Measurements from ENCODE around the gene ASPSCR1. TPM values are rescaled to one million over a fixed set of nuclear protein-coding genes. Genes with fewer than 3 reads are reported as not detected.
"Not testable (repeated sequence)": the region's sequence is repeated elsewhere in the genome, so short reads cannot be mapped to it uniquely, and the experiment has no call there.

ASPSCR1 gene
- total RNA-seq, 1 donor from 2014 or later = 38.2 TPM

- intact Hi-C loops (cut with micrococcal nuclease) = no loop called here
Measured at GRCh38 chr17:81941484-81942166, 35.8 kb upstream of the ASPSCR1 start.

- intact Hi-C loops (cut with micrococcal nuclease) = no loop called here
Measured at GRCh38 chr17:81942167-81942553, 35.3 kb upstream of the ASPSCR1 start.

- intact Hi-C loops (cut with micrococcal nuclease) = no loop called here
Measured at GRCh38 chr17:81944858-81945257, 32.6 kb upstream of the ASPSCR1 start.

GRCh38 chr17:81947189-81947588 lies 30.2 kb upstream of the ASPSCR1 start, which contains the start of gene MYADML2:
MYADML2 (minus strand) TSS chr17:81947233; CDS start chr17:81941741, 5,492 bp downstream.
- intact Hi-C loops (cut with micrococcal nuclease) = no loop called here

GRCh38 chr17:81948635-81949378 lies 28.6 kb upstream of the ASPSCR1 start:
- intact Hi-C loops (cut with micrococcal nuclease) = no loop called here

- intact Hi-C loops (cut with micrococcal nuclease) = no loop called here
Measured at GRCh38 chr17:81950501-81950900, 26.9 kb upstream of the ASPSCR1 start.

- intact Hi-C loops (cut with micrococcal nuclease) = no loop called here
Measured at GRCh38 chr17:81951785-81952684, 25.4 kb upstream of the ASPSCR1 start.

- intact Hi-C loops (cut with micrococcal nuclease) = no loop called here
Measured at GRCh38 chr17:81952792-81953228, 24.6 kb upstream of the ASPSCR1 start.

GRCh38 chr17:81953443-81953842 lies 24.0 kb upstream of the ASPSCR1 start:
- intact Hi-C loops (cut with micrococcal nuclease) = not testable (repeated sequence)

- intact Hi-C loops (cut with micrococcal nuclease) = no loop called here
Measured at GRCh38 chr17:81954131-81955057, 23.0 kb upstream of the ASPSCR1 start.

- intact Hi-C loops (cut with micrococcal nuclease) = no loop called here
Measured at GRCh38 chr17:81955058-81955681, 22.3 kb upstream of the ASPSCR1 start.

- intact Hi-C loops (cut with micrococcal nuclease) = no loop called here
Measured at GRCh38 chr17:81955756-81956544, 21.5 kb upstream of the ASPSCR1 start.

- intact Hi-C loops (cut with micrococcal nuclease) = no loop called here
Measured at GRCh38 chr17:81956607-81957589, 20.5 kb upstream of the ASPSCR1 start.

- intact Hi-C loops (cut with micrococcal nuclease) = loop anchor here (2.0 kb wide), 1 partner anchor 197 kb away; no protein-coding TSS in a partner anchor
Measured at GRCh38 chr17:81957691-81958432, 19.6 kb upstream of the ASPSCR1 start.

GRCh38 chr17:81958633-81959342 lies 18.6 kb upstream of the ASPSCR1 start:
- intact Hi-C loops (cut with micrococcal nuclease) = loop anchor here (1.0 to 2.0 kb wide), 2 partner anchors 63 to 196 kb away; no protein-coding TSS in a partner anchor

- intact Hi-C loops (cut with micrococcal nuclease) = loop anchor here (1.0 to 2.0 kb wide), 2 partner anchors 62 to 195 kb away; no protein-coding TSS in a partner anchor
Measured at GRCh38 chr17:81959362-81960129, 17.9 kb upstream of the ASPSCR1 start.

All from T-helper 1 cell treated with Interleukin-12 subunit alpha and Interleukin-12 subunit beta and Interleukin-4 antibody, amounts not matched to agents 30 ng/mL and 1 ng/mL, for 36 hours (primary cell).